ENCODE results near the gene WIZ.

The WIZ gene

DNA sequence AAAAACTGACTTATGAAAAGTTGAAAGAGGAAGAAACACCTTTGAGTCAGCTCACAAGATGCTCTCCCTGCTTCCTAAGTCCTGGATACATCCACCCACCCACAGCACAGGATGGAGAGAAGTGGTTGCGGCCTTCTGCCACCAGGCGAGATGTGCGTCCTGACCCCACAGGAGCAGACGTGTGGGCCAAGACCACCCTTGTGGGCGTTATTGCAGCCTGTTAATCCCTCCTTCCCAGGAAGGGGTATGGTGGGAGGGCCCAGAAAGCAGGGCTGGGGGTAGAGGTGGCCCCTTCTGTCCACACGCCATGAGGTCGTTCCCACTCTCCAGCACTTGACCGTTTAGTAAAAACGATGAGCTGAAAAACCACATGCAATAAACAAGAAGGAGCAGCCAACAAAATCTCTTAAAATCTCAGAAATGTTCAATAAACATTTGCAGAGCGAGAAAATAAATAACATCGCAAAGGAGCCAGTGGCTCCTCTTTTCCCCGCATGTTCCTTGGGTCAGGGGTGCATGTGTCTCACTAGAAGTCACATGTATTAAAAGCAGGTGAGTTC is 28.5 kb downstream of the WIZ start:
- no peak for TF ChIP-seq EP300 (IDR thresholded peaks at IDR 0.05; ENCODE audit: borderline replicate concordance)
- no peak for TF ChIP-seq CREB1 (IDR thresholded peaks at IDR 0.05; ENCODE audit: low read depth)
- TF ChIP-seq RAD21 (IDR thresholded peaks at IDR 0.05; ENCODE audit: low read depth), result no peak
- no peak for TF ChIP-seq TEAD4 (IDR thresholded peaks at IDR 0.05)
- no peak for TF ChIP-seq FOXM1 (IDR thresholded peaks at IDR 0.05; ENCODE audit: borderline replicate concordance, low read depth)

DNA sequence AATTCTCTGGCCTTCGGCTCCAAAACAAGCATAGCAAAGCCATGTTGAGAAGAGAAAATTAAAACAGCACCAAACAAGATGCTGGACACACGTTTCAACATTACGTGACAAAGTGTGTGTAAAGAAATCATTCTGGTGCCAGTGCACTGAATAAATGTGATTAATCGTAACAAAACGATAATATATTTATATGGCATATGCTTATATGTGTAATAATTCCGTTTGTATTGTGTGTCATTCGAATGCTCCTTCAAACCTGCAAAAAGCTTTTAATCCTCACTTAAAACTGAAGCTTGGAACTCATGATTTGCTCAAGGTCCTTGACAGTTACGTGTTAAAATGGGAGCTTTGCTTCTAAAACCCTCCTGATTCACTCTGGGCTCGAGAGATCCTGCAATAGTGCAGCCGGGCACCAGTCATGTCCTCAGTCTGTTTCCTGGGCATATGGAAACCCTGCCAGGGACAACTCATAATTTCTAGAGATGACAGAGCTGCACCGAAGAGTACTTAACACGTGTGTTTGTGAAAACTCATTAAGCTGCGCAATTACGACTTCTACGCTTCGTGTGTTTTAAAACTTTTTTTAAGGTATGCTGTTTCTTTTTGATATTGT is 30.2 kb downstream of the WIZ start:
- TF ChIP-seq NFIC (IDR thresholded peaks at IDR 0.05) (no peak), RAD21 (IDR thresholded peaks at IDR 0.05; ENCODE audit: low read depth) (no peak), USF1 (IDR thresholded peaks at IDR 0.05) (no peak), ZBTB7A (IDR thresholded peaks at IDR 0.05; ENCODE audit: low read depth) (no peak), TAF1 (IDR thresholded peaks at IDR 0.05; ENCODE audit: low read depth) (no peak), CEBPB (IDR thresholded peaks at IDR 0.05) (no peak), FOXM1 (IDR thresholded peaks at IDR 0.05; ENCODE audit: borderline replicate concordance, low read depth) (no peak), CREB1 (IDR thresholded peaks at IDR 0.05; ENCODE audit: low read depth) (no peak), TEAD4 (IDR thresholded peaks at IDR 0.05) (no peak), TCF12 (IDR thresholded peaks at IDR 0.05; ENCODE audit: low read depth) (no peak), YY1 (IDR thresholded peaks at IDR 0.05; ENCODE audit: low read depth) (no peak), EP300 (IDR thresholded peaks at IDR 0.05; ENCODE audit: borderline replicate concordance) (no peak), EGR1 (IDR thresholded peaks at IDR 0.05) (no peak)
- TF ChIP-seq, protein P1, sequence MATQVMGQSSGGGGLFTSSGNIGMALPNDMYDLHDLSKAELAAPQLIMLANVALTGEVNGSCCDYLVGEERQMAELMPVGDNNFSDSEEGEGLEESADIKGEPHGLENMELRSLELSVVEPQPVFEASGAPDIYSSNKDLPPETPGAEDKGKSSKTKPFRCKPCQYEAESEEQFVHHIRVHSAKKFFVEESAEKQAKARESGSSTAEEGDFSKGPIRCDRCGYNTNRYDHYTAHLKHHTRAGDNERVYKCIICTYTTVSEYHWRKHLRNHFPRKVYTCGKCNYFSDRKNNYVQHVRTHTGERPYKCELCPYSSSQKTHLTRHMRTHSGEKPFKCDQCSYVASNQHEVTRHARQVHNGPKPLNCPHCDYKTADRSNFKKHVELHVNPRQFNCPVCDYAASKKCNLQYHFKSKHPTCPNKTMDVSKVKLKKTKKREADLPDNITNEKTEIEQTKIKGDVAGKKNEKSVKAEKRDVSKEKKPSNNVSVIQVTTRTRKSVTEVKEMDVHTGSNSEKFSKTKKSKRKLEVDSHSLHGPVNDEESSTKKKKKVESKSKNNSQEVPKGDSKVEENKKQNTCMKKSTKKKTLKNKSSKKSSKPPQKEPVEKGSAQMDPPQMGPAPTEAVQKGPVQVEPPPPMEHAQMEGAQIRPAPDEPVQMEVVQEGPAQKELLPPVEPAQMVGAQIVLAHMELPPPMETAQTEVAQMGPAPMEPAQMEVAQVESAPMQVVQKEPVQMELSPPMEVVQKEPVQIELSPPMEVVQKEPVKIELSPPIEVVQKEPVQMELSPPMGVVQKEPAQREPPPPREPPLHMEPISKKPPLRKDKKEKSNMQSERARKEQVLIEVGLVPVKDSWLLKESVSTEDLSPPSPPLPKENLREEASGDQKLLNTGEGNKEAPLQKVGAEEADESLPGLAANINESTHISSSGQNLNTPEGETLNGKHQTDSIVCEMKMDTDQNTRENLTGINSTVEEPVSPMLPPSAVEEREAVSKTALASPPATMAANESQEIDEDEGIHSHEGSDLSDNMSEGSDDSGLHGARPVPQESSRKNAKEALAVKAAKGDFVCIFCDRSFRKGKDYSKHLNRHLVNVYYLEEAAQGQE (IDR thresholded peaks at IDR 0.05; ENCODE audit: low read depth), result no peak
- TF ChIP-seq, protein P2, sequence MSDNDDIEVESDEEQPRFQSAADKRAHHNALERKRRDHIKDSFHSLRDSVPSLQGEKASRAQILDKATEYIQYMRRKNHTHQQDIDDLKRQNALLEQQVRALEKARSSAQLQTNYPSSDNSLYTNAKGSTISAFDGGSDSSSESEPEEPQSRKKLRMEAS (IDR thresholded peaks at IDR 0.05), result no peak

DNA sequence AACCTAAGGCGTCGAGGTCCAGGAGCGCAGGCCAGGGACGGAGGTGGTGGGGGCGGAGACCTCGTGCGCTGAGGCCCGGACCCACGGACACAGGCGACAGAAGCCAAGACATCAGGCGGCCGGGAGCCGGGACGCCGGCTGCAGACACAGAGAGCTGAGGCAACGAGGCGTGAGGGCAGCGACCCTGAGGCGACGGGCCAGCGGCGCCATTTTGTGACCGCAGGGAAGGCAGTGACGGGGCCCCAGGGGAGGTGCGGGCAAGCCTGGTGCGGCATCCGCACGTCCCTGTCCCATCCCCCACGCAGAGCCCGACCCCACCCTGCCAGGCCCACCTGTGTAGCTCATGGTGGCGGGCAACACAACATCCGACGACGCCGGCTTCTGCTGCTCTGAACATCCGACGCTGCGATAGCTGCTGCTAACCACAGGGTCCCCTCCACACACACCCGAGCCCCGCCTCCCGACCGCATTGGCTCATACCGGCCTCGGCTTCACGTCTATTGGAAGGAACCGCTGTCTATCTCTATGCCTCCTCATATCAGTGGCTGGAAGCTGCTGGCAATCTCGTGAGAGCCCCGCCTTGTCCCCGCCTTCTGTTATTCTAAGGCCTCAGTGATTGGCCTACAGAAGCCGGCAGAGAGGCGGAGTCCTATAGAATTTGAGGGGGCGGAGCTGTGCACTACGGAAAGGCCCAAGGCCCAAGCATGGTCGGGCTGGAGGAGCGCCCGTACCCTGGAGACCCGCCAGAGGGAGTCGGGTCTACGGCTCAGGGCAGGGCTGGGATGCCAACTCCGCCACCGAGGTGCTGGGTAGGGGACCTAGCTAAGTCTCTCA is 31.0 kb downstream of the WIZ start, which contains the start of gene AKAP8L:
Gene AKAP8L, minus strand, starts transcription at position 410 of the 834 bp plus-strand sequence. Its CDS starts 65 bp downstream, at position 345.
- TF ChIP-seq YY1 (IDR thresholded peaks at IDR 0.05; ENCODE audit: low read depth) (peak; percentile 92), FOXM1 (IDR thresholded peaks at IDR 0.05; ENCODE audit: borderline replicate concordance, low read depth) (no peak), NFIC (IDR thresholded peaks at IDR 0.05) (peak; percentile 39; the same call in 1 of the 2 replicates), RAD21 (IDR thresholded peaks at IDR 0.05; ENCODE audit: low read depth) (peak; percentile 50), TAF1 (IDR thresholded peaks at IDR 0.05; ENCODE audit: low read depth) (peak; percentile 88), USF1 (IDR thresholded peaks at IDR 0.05) (no peak), EGR1 (IDR thresholded peaks at IDR 0.05) (peak; percentile 43), CREB1 (IDR thresholded peaks at IDR 0.05; ENCODE audit: low read depth) (0 out of 2 replicates have a peak, but pooled peaks have one; percentile 46), ZBTB7A (IDR thresholded peaks at IDR 0.05; ENCODE audit: low read depth) (0 out of 2 replicates have a peak, but pooled peaks have one; percentile 56), TCF12 (IDR thresholded peaks at IDR 0.05; ENCODE audit: low read depth) (peak; percentile 50; the same call in 1 of the 2 replicates), TEAD4 (IDR thresholded peaks at IDR 0.05) (no peak), CEBPB (IDR thresholded peaks at IDR 0.05) (no peak), EP300 (IDR thresholded peaks at IDR 0.05; ENCODE audit: borderline replicate concordance) (no peak)
- TF ChIP-seq, protein P2 (IDR thresholded peaks at IDR 0.05), result peak; percentile 65
- TF ChIP-seq, protein P1 (IDR thresholded peaks at IDR 0.05; ENCODE audit: low read depth), result no peak

- TF ChIP-seq NFIC (IDR thresholded peaks at IDR 0.05), result peak; percentile 57
- TF ChIP-seq RAD21 (IDR thresholded peaks at IDR 0.05; ENCODE audit: low read depth), result no peak
Observed at GRCh38 chr19:15418231-15418578, 31.6 kb downstream of the WIZ start.

DNA sequence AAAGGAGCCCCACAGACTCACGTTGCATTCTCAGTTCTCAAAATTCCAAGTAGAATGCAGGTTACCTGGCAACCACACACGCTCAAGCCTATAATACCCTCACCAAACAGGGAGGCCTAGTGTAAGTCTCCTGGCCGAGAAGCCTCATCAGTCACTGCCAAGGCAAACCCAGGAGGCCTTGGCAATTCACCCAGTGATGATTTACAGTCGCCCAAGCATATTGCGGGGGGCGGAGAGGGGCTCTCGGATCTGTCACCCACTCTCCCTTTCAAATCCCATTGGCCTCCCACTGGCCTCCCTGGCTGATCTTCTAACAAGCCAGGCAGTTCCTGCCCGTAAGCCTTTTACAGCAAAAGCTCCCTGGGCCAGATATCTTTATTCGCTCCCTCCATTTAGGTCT is 32.1 kb downstream of the WIZ start:
- TF ChIP-seq TAF1 (IDR thresholded peaks at IDR 0.05; ENCODE audit: low read depth) (no peak), ZBTB7A (IDR thresholded peaks at IDR 0.05; ENCODE audit: low read depth) (no peak), CEBPB (IDR thresholded peaks at IDR 0.05) (no peak), TEAD4 (IDR thresholded peaks at IDR 0.05) (no peak), EGR1 (IDR thresholded peaks at IDR 0.05) (no peak), USF1 (IDR thresholded peaks at IDR 0.05) (no peak), CREB1 (IDR thresholded peaks at IDR 0.05; ENCODE audit: low read depth) (no peak), EP300 (IDR thresholded peaks at IDR 0.05; ENCODE audit: borderline replicate concordance) (no peak), RAD21 (IDR thresholded peaks at IDR 0.05; ENCODE audit: low read depth) (no peak), YY1 (IDR thresholded peaks at IDR 0.05; ENCODE audit: low read depth) (no peak), NFIC (IDR thresholded peaks at IDR 0.05) (no peak), FOXM1 (IDR thresholded peaks at IDR 0.05; ENCODE audit: borderline replicate concordance, low read depth) (no peak), TCF12 (IDR thresholded peaks at IDR 0.05; ENCODE audit: low read depth) (no peak)
- TF ChIP-seq, protein P1 (IDR thresholded peaks at IDR 0.05; ENCODE audit: low read depth), result no peak
- TF ChIP-seq, protein P2 (IDR thresholded peaks at IDR 0.05), result no peak
